ENCODE data around the gene EPS8L1. TPM values are rescaled to one million over a fixed set of nuclear protein-coding genes. Genes with fewer than 3 reads are reported as not detected.
A peak's percentile ranks its signal among the peaks of the same experiment; 100 is the strongest.

The EPS8L1 gene
- total RNA-seq, 1 experiment from 2014 or later = 3.5 TPM

DNA sequence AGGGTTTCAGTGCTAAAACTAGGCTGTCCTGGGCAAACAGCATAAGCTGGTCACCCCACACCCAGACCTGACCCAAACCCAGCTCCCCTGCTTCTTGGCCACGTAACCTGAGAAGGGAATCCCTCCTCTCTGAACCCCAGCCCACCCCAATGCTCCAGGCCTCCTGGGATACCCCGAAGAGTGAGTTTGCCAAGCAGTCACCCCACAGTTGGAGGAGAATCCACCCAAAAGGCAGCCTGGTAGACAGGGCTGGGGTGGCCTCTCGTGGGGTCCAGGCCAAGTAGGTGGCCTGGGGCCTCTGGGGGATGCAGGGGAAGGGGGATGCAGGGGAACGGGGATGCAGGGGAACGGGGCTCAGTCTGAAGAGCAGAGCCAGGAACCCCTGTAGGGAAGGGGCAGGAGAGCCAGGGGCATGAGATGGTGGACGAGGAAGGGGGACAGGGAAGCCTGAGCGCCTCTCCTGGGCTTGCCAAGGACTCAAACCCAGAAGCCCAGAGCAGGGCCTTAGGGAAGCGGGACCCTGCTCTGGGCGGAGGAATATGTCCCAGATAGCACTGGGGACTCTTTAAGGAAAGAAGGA lies 39.0 kb downstream of the EPS8L1 start:
- Histone ChIP-seq H3K36me3 (peaks cover 19% of the 10 kb centered on the region), H3K4me3 (no peak overlapping the region), H3K4me1 (replicated peaks) (peaks cover 19% of the 10 kb centered on the region), H3K27ac (no peak overlapping the region), H3K27me3 (replicated peaks) (no peaks in the 10 kb centered on the region), H3K9me3 (replicated peaks) (peaks cover 7% of the 10 kb centered on the region; the same call in 1 of the 2 replicates)
- no peak for DNase-seq (ENCODE audit: low read depth in 1 of 2, low spot score in 2 of 2)

DNA sequence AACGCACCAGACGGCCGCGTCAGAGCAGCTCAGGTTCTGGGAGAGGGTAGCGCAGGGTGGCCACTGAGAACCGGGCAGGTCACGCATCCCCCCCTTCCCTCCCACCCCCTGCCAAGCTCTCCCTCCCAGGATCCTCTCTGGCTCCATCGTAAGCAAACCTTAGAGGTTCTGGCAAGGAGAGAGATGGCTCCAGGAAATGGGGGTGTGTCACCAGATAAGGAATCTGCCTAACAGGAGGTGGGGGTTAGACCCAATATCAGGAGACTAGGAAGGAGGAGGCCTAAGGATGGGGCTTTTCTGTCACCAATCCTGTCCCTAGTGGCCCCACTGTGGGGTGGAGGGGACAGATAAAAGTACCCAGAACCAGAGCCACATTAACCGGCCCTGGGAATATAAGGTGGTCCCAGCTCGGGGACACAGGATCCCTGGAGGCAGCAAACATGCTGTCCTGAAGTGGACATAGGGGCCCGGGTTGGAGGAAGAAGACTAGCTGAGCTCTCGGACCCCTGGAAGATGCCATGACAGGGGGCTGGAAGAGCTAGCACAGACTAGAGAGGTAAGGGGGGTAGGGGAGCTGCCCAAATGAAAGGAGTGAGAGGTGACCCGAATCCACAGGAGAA lies 39.9 kb downstream of the EPS8L1 start:
- no peak for DNase-seq (ENCODE audit: low read depth in 1 of 2, low spot score in 2 of 2)
- H3K27ac ChIP-seq = no peak overlapping the region

DNA sequence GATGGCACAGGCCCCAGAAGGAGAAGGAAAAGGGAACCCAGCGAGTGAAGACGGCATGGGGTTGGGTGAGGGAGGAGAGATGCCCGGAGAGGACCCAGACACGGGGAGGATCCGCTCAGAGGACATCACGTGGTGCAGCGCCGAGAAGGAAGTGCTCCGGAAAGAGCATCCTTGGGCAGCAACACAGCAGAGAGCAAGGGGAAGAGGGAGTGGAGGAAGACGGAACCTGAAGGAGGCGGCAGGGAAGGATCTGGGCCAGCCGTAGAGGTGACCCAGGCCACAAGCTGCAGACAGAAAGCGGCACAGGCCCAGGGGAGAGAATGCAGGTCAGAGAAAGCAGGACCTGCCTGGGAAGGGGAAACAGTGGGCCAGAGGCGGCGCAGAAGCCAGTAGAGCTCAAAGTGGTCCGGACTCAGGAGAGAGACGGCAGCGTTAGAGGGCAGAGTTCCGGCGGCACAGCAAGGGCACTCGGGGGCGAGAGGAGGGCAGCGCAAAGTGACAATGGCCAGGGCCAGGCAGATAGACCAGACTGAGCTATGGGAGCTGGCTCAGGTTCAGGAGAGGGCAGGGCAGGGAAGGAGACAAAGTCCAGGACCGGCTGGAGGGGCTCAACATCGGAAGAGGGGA lies 40.7 kb downstream of the EPS8L1 start:
- peak overlapping the region; percentile 94 for H3K4me3 ChIP-seq
- H3K27me3 ChIP-seq (replicated peaks) = 0 out of 2 replicates have a peak, but pooled peaks cover 1% of the 10 kb centered on the region
- H3K4me1 ChIP-seq (replicated peaks) = peaks cover 19% of the 10 kb centered on the region
- peaks cover 16% of the 10 kb centered on the region for H3K36me3 ChIP-seq
- H3K9me3 ChIP-seq (replicated peaks) = peaks cover 7% of the 10 kb centered on the region; the same call in 1 of the 2 replicates
- DNase-seq (ENCODE audit: low read depth in 1 of 2, low spot score in 2 of 2) = peak; percentile 47 to 63
- no peak overlapping the region for H3K27ac ChIP-seq

More for the DNA sequence above, 39.9 kb downstream of the EPS8L1 start:
- H3K4me1 ChIP-seq (replicated peaks) = peaks cover 19% of the 10 kb centered on the region
- H3K27me3 ChIP-seq (replicated peaks) = no peaks in the 10 kb centered on the region
- H3K36me3 ChIP-seq = peaks cover 16% of the 10 kb centered on the region
- H3K4me3 ChIP-seq = peak overlapping the region; percentile 94
- H3K9me3 ChIP-seq (replicated peaks) = peaks cover 7% of the 10 kb centered on the region; the same call in 1 of the 2 replicates

DNA sequence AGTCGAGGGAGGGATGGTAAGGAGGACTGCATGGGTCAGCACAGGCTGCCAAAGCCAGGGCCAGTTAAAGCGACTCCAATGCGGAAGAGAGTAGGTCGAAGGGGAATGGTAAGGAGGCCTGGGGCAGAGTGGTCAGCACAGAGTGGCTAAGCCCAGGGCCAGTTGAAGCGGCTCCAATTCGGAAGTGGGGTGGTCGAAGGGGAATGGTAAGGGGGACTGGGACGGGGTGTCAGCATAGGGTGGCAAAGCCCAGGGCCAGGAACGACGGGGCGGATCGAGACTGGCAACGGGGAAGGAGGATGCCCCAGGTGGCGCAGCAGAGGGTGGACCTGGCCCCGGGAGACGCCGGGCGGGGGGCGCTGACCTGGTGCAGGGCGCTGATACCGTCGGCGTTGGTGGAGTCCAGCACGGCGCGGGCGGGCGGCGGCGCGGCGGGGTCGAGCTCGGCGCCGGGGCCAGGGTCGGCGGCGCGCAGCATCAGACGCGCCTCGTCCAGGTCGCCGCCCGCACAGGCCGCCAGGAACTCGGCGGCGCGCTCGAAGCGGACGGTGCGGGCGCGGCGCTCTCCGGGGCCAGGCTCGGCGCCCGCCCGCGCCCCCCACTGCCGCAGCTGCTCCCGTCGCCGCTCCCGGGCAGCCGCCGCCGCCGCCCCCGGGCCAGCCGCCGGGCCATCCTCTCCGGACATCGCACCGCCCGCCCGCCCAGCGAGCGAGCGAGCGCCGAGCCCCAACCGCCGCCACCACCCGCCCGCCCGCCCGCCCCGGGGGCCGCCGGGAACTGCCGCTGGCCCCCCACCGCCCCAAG lies 41.4 kb downstream of the EPS8L1 start, which contains the start of gene PPP1R12C:
TSS of gene PPP1R12C (minus strand) at position 779 of the 804 bp plus-strand sequence. CDS start at position 685, 94 bp downstream.
- Histone ChIP-seq H3K27me3 (replicated peaks) (0 out of 2 replicates have a peak, but pooled peaks cover 4% of the 10 kb centered on the region), H3K27ac (no peak within 1 kb of the TSS), H3K36me3 (peaks cover 16% of the 10 kb centered on the region), H3K4me1 (replicated peaks) (peaks cover 19% of the 10 kb centered on the region), H3K4me3 (peak within 1 kb of the TSS; percentile 94), H3K9me3 (replicated peaks) (peaks cover 7% of the 10 kb centered on the region; the same call in 1 of the 2 replicates)
- peak; percentile 14 to 47 for DNase-seq (ENCODE audit: low read depth in 1 of 2, low spot score in 2 of 2)

DNA sequence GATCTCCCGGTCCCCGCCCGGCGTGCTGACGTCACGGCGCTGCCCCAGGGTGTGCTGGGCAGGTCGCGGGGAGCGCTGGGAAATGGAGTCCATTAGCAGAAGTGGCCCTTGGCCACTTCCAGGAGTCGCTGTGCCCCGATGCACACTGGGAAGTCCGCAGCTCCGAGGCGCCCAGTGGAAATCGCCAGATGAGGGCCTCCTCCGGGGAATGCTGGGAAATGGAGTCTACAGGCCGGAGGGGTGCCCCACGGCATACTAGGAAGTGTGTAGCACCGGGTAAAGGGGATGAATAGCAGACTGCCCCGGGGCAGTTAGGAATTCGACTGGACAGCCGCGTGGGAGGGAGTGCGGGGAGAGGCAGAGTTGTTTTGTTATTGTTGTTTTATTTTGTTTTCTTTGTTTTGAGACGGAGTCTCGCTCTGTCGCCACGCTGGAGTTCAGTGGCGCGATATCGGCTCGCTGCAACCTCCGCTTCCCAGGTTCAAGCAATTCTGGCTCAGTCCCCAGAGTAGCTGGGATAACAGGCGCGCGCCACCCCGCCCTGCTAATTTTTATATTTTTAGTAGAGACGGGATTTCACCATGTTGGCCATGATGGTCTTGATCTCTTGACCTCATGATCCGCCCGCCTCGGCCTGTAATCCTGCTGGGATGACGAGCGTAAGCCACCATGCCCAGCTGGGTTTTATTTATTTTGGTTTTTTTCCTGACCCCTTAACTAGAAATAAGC lies 42.2 kb downstream of the EPS8L1 start:
- Histone ChIP-seq H3K36me3 (peaks cover 9% of the 10 kb centered on the region), H3K4me1 (replicated peaks) (peaks cover 19% of the 10 kb centered on the region), H3K27ac (no peak overlapping the region), H3K27me3 (replicated peaks) (peaks cover 9% of the 10 kb centered on the region; the same call in 1 of the 2 replicates), H3K9me3 (replicated peaks) (peaks cover 7% of the 10 kb centered on the region; the same call in 1 of the 2 replicates), H3K4me3 (peak overlapping the region; percentile 94)
- DNase-seq (ENCODE audit: low read depth in 1 of 2, low spot score in 2 of 2) = peak; percentile 94 to 99

GRCh38 chr19:55118401-55118991 lies 42.8 kb downstream of the EPS8L1 start:
- H3K27ac ChIP-seq = no peak overlapping the region
- no peak for DNase-seq (ENCODE audit: low read depth in 1 of 2, low spot score in 2 of 2)
- peaks cover 7% of the 10 kb centered on the region; the same call in 1 of the 2 replicates for H3K9me3 ChIP-seq (replicated peaks)
- peaks cover 13% of the 10 kb centered on the region for H3K27me3 ChIP-seq (replicated peaks)
- H3K4me3 ChIP-seq = peak overlapping the region; percentile 94; the same call in 1 of the 2 replicates
- H3K36me3 ChIP-seq = peaks cover 5% of the 10 kb centered on the region; the same call in 1 of the 2 replicates
- peaks cover 19% of the 10 kb centered on the region for H3K4me1 ChIP-seq (replicated peaks)

- peaks cover 3% of the 10 kb centered on the region; the same call in 1 of the 2 replicates for H3K36me3 ChIP-seq
- no peak overlapping the region for H3K27ac ChIP-seq
- H3K4me1 ChIP-seq (replicated peaks) = peaks cover 19% of the 10 kb centered on the region
- H3K4me3 ChIP-seq = no peak overlapping the region
- H3K27me3 ChIP-seq (replicated peaks) = peaks cover 17% of the 10 kb centered on the region
- H3K9me3 ChIP-seq (replicated peaks) = peaks cover 7% of the 10 kb centered on the region; the same call in 1 of the 2 replicates
- DNase-seq (ENCODE audit: low read depth in 1 of 2, low spot score in 2 of 2) = no peak
These were observed 43.4 kb downstream of the EPS8L1 start for GRCh38 chr19:55119053-55119452.

- Histone ChIP-seq H3K4me1 (replicated peaks) (no peaks in the 10 kb centered on the region), H3K9me3 (replicated peaks) (no peaks in the 10 kb centered on the region), H3K36me3 (no peaks in the 10 kb centered on the region), H3K4me3 (no peak overlapping the region), H3K27me3 (replicated peaks) (peaks cover 50% of the 10 kb centered on the region), H3K27ac (no peak overlapping the region)
- DNase-seq (ENCODE audit: low read depth in 1 of 2, low spot score in 2 of 2) = no peak
These were observed 55.8 kb downstream of the EPS8L1 start for GRCh38 chr19:55131421-55131820.

GRCh38 chr19:55132453-55133129 lies 56.9 kb downstream of the EPS8L1 start:
- peaks cover 54% of the 10 kb centered on the region for H3K27me3 ChIP-seq (replicated peaks)
- H3K27ac ChIP-seq = no peak overlapping the region
- H3K4me3 ChIP-seq = no peak overlapping the region
- H3K36me3 ChIP-seq = no peaks in the 10 kb centered on the region
- no peak for DNase-seq (ENCODE audit: low read depth in 1 of 2, low spot score in 2 of 2)
- H3K4me1 ChIP-seq (replicated peaks) = no peaks in the 10 kb centered on the region
- H3K9me3 ChIP-seq (replicated peaks) = no peaks in the 10 kb centered on the region

- no peak overlapping the region for H3K4me3 ChIP-seq
- H3K36me3 ChIP-seq = no peaks in the 10 kb centered on the region
- DNase-seq (ENCODE audit: low read depth in 1 of 2, low spot score in 2 of 2) = no peak
- no peak overlapping the region for H3K27ac ChIP-seq
- peaks cover 51% of the 10 kb centered on the region for H3K27me3 ChIP-seq (replicated peaks)
- no peaks in the 10 kb centered on the region for H3K9me3 ChIP-seq (replicated peaks)
- H3K4me1 ChIP-seq (replicated peaks) = no peaks in the 10 kb centered on the region
These were observed 58.2 kb downstream of the EPS8L1 start for GRCh38 chr19:55133639-55134444.

DNA sequence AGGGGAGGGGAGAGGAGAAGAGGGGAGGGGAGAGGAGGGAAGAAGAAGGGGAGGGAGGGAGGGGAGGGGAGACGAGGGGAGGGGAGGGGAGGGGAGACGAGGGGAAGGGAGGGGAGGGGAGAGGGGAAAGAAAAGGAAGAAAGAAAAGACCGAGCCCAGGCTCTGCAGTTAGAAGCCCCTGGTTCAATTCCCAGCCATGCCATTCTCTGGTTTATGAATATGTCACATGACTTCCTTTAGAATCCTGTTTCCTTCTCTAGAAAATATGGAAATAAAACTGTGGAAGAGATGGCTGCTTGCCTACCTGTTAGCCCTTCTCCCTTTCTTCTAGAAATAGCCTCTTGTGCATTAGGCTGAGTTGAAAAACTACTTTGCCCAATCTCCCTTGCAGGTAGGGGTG lies 59.1 kb downstream of the EPS8L1 start:
- H3K27me3 ChIP-seq (replicated peaks) = peaks cover 44% of the 10 kb centered on the region
- H3K27ac ChIP-seq = no peak overlapping the region
- no peaks in the 10 kb centered on the region for H3K4me1 ChIP-seq (replicated peaks)
- H3K36me3 ChIP-seq = no peaks in the 10 kb centered on the region
- H3K4me3 ChIP-seq = no peak overlapping the region
- no peaks in the 10 kb centered on the region for H3K9me3 ChIP-seq (replicated peaks)
- DNase-seq (ENCODE audit: low read depth in 1 of 2, low spot score in 2 of 2) = no peak
